Right cardiac atrium (tissue), 5 donors: ENCODE measurements around the gene ZFP3. TPM values are rescaled to one million over a fixed set of nuclear protein-coding genes. Genes with fewer than 3 reads are reported as not detected.
"Not testable (repeated sequence)": the region's sequence is repeated elsewhere in the genome, so short reads cannot be mapped to it uniquely, and the experiment has no call there.

Experiments
- ATAC-seq, 2 donors: fragments of 200-7000 bp; cut with Tn5 transposase; one replicate each; pipeline versions ENCODE4 v1.8.0 to v1.9.1; 2020; ENCODE audit warnings: moderate library complexity in 2 of 2, mild to moderate bottlenecking in 1 of 2
- DNase-seq, 3 donors: peaks; one replicate each; pipeline ENCODE4 v3.0.0-alpha.2; 2020
- H3K27ac ChIP-seq: one replicate; pipeline ENCODE4 v1.5.1; 2013; ENCODE audit warnings: mild to moderate bottlenecking, low read length, control low read depth, moderate library complexity
- H3K27me3 ChIP-seq: one replicate; pipeline ENCODE4 v1.6.1; 2013; ENCODE audit not compliant: control insufficient read depth, insufficient read depth
- H3K4me1 ChIP-seq: one replicate; pipeline ENCODE4 v1.6.1; 2013; ENCODE audit warnings: low read length; ENCODE audit not compliant: control insufficient read depth, insufficient read depth
- H3K4me3 ChIP-seq: one replicate; pipeline ENCODE4 v1.5.1; 2013; ENCODE audit warnings: low read length, control low read depth
- H3K9me3 ChIP-seq: one replicate; pipeline ENCODE4 v1.6.1; 2013; ENCODE audit warnings: low read length; ENCODE audit not compliant: control insufficient read depth
- WGBS: extraction: QIAGEN DNeasy Blood & Tissue Kit; methylation state at CpG from one replicate; pipeline ENCODE4 v1.1.7; 2013; 5-methylcytosine and 5-hydroxymethylcytosine counted together
- intact Hi-C, 4 donors: fragments of 100-400 bp; cut with DNase I; formaldehyde crosslinking; loops; one replicate each; pipeline versions ENCODE4 v1.11.0 to v1.14.0; 2022 to 2023
- long read RNA-seq, 4 donors: library from polyadenylated mRNA; unstranded; transcript quantifications; one replicate each; pipeline ENCODE4 v2.0.0, GENCODE V29; 2020 to 2021
- polyA plus RNA-seq: library from polyadenylated mRNA; stranded (reverse); fragments of 200-250 nt; gene quantifications from one replicate; pipeline ENCODE4 v1.2.3, GENCODE V29; 2013
- total RNA-seq, 4 donors: library from RNA; stranded (reverse); fragmentation: NEBNext Ultra II Directional; extraction: Animal tissue kit (Norgen Biotek cat#: 25700); gene quantifications; one replicate each; pipeline ENCODE4 v1.2.1, GENCODE V29; 2021
- donor health status: healthy with polysubstance abuse.
- donor health status: DM: no; HTN: yes; CAD: no.
- donor health status: DM: no; HTN: no; CAD: no.
- donor health status: DM: no; HTN: yes; CAD: no; lungs with severe emphysema.
- donor health status: DM: yes; HTN: yes; CAD: no.

Gene ZFP3
- total RNA-seq (10 to 100 TPM; 11.7 to 14.2 (median 12.0) TPM), polyA plus RNA-seq (5.4 TPM)
- long read RNA-seq, donor 1, full-length matches to known transcripts, result 12 of 29 reads
- long read RNA-seq, donor 1, partial matches to known transcripts, result 0 of 29 reads
- long read RNA-seq, donor 1, other reads (novel, unspliced or antisense), result 17 of 29 reads
- long read RNA-seq, donor 2, full-length matches to known transcripts, result 4 of 5 reads
- long read RNA-seq, donor 2, partial matches to known transcripts, result 0 of 5 reads
- long read RNA-seq, donor 2, other reads (novel, unspliced or antisense), result 1 of 5 reads
- long read RNA-seq, donor 3, full-length matches to known transcripts, result 32 of 49 reads
- long read RNA-seq, donor 3, partial matches to known transcripts, result 0 of 49 reads
- long read RNA-seq, donor 3, other reads (novel, unspliced or antisense), result 17 of 49 reads
- long read RNA-seq, donor 4, full-length matches to known transcripts, result 13 of 18 reads
- long read RNA-seq, donor 4, partial matches to known transcripts, result 4 of 18 reads
- long read RNA-seq, donor 4, other reads (novel, unspliced or antisense), result 1 of 18 reads

DNA sequence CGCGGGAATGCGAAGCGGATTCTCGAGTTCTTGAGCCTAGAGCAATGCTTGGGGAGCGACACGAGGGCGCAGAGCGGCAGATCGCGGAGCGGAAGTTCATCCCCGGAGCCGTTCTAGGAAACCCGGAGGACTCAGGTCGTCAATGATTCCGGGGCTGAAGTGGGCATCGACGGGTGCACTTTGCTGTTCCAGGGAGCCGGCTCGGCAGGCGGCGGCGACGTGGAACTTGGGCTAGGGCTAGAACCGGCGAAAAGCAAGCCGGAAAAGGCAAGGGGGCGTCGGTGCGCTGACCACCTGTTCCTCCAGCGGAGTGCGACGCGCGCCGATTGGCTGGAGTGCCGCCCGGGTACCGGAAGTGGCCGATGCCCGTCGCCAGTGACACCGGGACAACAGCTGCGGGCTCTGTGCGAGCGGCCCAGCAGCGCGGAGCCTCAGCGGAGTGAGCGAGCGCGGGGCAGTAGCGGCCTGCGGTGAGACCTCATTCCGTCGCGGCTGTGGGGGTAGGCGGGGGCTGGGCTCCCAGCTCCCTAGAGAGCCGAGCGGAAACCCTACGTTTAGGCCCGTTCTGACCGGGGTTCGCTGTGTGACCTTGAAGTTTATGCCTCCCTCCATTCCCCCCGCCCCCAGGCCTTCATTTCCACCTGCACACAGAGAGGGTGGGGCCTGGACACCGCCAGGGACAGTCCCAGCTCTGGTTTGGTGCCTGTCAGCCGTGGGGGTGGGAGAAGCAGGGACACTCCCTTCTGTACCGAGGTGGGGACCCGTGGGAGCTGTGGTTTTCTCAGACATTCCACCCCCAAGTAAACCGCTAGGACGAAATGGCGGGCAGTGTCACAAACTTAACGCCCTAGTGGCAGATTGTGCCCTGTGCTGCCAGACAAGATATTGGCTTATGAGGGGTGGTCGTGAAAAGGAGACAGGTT lies at the start of gene ZFP3:
Gene ZFP3, plus strand, starts transcription at position 362 of the 923 bp plus-strand sequence. CDS start 13,038 bp downstream, outside the sequence.
- intact Hi-C loops, result no loop called here
- WGBS, result under 1% methylated on average over 75 of the region's 75 CpGs
- peak; percentile 97 for ATAC-seq
- H3K9me3 ChIP-seq, result no peaks in the 10 kb centered on the region
- peaks cover 2% of the 10 kb centered on the region for H3K4me1 ChIP-seq
- peak within 1 kb of the TSS; percentile 85 for H3K4me3 ChIP-seq
- peak; percentile 91 to 95 (median 95) for DNase-seq
- peak within 1 kb of the TSS; percentile 91 for H3K27ac ChIP-seq
- H3K27me3 ChIP-seq, result no peaks in the 10 kb centered on the region

DNA sequence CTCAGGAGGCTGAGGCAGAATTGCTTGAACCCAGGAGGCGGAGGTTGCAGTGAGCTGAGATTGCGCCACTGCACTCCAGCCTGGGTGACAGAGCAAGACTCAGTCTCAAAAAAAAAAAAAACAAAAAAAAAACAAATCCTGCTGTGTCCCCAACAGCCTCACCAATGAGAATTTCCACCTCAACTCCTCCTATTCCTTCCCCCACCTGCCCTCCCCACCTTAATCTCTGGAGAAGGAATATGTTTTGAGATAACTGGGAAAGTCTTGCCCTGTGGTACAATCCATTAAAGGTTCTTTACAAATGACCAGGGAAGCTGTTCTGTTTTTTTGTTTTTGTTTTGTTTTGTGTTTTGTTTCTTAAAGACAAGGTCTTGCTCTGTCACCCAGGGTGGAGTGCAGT lies 48.1 kb upstream of the ZFP3 start:
- ATAC-seq, DNase-seq, H3K4me3 ChIP-seq, H3K9me3 ChIP-seq, intact Hi-C loops, H3K27me3 ChIP-seq, H3K4me1 ChIP-seq, H3K27ac ChIP-seq: not testable (repeated sequence)
- 88% methylated on average over 2 of the region's 2 CpGs for WGBS

DNA sequence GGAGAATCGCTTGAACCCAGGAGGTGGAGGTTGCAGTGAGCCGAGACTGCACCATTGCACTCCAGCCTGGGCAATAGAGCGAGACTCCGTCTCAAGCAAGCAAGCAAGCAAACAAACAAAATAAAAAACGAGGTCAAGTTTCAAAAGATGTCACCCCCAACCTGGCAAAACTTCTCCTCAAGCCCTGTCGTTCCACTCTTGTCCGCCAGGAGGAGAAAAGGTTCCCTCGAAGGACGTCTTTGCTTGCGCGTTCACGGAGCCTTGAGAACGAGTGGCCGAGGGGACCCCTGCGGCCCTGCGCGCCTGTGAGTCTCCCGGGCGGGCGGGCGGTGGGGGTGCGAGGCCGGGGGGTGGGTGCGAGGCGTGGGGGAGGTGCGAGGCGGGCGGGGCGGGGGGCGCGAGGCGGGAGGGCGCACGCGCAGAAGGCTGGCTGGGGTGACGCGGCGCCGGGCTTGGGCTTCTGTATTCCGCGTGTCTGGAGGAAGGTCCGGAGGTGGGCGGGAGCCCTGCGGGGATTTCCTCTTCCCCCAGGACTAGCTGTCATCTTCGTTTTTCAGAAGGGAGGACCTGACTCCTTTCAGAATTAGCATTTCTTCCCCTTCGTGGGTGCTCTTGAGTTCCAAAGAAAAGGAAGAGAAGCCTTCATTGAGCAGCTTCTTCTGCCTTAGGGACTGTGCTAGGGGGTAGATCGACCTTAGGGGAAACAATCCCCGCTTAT lies 46.7 kb upstream of the ZFP3 start:
- Histone ChIP-seq H3K4me3 (peak overlapping the region; percentile 77), H3K27ac (no peak overlapping the region), H3K4me1 (no peaks in the 10 kb centered on the region), H3K9me3 (no peaks in the 10 kb centered on the region), H3K27me3 (no peaks in the 10 kb centered on the region)
- intact Hi-C loops, result no loop called here
- ATAC-seq (peak; percentile 69 to 71), DNase-seq (peak; percentile 81 to 92 (median 92))
- 4% methylated on average over 48 of the region's 48 CpGs for WGBS

DNA sequence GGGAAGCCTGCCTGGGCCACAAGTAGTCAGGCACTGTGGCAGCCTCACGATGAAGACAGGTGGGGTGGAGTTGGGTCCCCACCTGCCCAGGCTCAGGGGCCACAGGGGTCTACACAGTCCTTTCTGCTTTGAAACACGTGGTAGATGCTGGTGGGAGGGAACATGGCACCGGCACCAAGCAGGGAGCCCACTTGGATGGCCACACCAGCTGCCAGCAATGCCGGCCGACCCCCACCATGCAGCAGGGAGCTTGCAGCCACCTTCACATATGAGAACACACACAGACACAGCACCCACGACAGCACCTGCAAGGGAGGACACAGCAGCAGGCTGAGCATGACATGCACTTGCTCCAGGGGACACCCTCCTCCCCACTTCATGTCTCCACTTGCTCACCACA lies 45.4 kb upstream of the ZFP3 start:
- whole genome bisulfite sequencing, result 88% methylated on average over 6 of the region's 6 CpGs
- Histone ChIP-seq H3K27ac (no peak overlapping the region), H3K9me3 (no peaks in the 10 kb centered on the region), H3K4me3 (no peak overlapping the region), H3K4me1 (no peaks in the 10 kb centered on the region), H3K27me3 (no peaks in the 10 kb centered on the region)
- intact Hi-C loops, result no loop called here
- ATAC-seq (no peak), DNase-seq (peak in 1 of 3 donors; percentile 49)

DNA sequence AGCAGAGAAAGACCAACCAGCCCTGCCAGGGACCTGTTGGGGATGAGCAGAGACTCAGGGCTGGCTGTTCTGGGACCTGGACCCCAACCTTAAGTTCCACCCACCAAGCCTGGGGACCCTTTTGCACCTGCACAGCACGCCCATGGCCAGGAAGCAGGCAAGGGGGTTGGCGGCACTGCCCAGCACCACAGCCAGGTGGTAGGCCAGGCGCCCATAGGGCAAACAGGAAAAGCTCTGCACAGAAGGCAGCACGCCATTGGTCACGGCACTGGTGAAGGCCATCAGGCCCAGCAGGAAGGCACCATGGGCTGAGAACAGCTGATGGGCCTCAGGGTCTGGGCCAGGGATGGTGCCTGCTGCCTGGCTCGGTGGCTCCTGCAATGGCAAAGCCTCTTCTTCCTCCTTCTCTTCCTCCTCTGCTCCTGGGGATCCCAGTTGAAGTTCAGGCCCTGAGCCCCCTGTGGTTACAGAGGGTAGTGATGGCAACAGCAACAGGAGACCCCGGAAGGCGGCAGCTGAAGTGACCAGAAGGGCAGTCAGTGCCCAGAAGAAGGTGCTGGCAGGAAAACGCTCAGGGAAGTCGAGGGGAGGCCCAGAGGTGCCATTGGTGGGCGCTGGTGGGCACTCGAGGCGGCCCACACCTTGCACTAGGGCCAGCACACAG lies 44.8 kb upstream of the ZFP3 start:
- no peak overlapping the region for H3K27ac ChIP-seq
- DNase-seq, result peak in 1 of 3 donors; percentile 58
- no peaks in the 10 kb centered on the region for H3K4me1 ChIP-seq
- ATAC-seq, result peak in 1 of 2 donors; percentile 3
- intact Hi-C loops, result no loop called here
- WGBS, result 80% methylated on average over 13 of the region's 13 CpGs
- no peak overlapping the region for H3K4me3 ChIP-seq
- H3K27me3 ChIP-seq, result no peaks in the 10 kb centered on the region
- no peaks in the 10 kb centered on the region for H3K9me3 ChIP-seq

DNA sequence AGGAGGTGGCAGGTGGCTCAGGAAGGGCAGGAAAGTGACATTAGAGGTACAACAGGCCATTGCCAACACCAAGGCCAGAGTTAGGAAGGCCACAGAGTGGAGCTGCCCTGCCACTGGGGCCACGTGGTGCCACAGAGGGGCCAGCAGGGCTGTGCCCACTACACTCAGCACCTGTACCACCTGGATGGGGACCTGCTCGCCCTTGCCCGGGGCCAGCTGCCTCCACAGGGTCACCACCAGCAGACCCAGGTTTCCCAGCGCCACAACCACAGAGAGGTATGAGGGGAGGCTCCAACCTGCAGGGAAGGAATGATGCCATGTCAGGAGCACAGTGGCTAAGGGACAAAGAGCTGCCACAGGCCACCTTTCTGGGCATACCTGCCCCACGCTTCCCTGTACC lies 44.2 kb upstream of the ZFP3 start:
- H3K27me3 ChIP-seq, result no peaks in the 10 kb centered on the region
- no peaks in the 10 kb centered on the region for H3K4me1 ChIP-seq
- 89% methylated on average over 5 of the region's 5 CpGs for WGBS
- H3K9me3 ChIP-seq, result no peaks in the 10 kb centered on the region
- H3K27ac ChIP-seq, result no peak overlapping the region
- intact Hi-C loops, result no loop called here
- ATAC-seq (peak in 1 of 2 donors; percentile 11), DNase-seq (peak in 1 of 3 donors; percentile 40)
- no peak overlapping the region for H3K4me3 ChIP-seq

GRCh38 chr17:5034651-5035050 lies 43.6 kb upstream of the ZFP3 start:
- intact Hi-C loops, result no loop called here
- DNase-seq (peak in 1 of 3 donors; percentile 35), ATAC-seq (peak in 1 of 2 donors; percentile 2)
- 84% methylated on average over 14 of the region's 14 CpGs for WGBS
- H3K4me3 ChIP-seq, result no peak overlapping the region
- H3K27me3 ChIP-seq, result no peaks in the 10 kb centered on the region
- H3K27ac ChIP-seq, result no peak overlapping the region
- no peaks in the 10 kb centered on the region for H3K4me1 ChIP-seq
- no peaks in the 10 kb centered on the region for H3K9me3 ChIP-seq

- no peak within 1 kb of the TSS for H3K27ac ChIP-seq
- WGBS, result 10% methylated on average over 24 of the region's 24 CpGs
- no peaks in the 10 kb centered on the region for H3K9me3 ChIP-seq
- DNase-seq (peak in 1 of 3 donors; percentile 55), ATAC-seq (peak in 1 of 2 donors; percentile 14)
- no peaks in the 10 kb centered on the region for H3K4me1 ChIP-seq
- intact Hi-C loops, result no loop called here
- H3K27me3 ChIP-seq, result no peaks in the 10 kb centered on the region
- no peak within 1 kb of the TSS for H3K4me3 ChIP-seq
Measured at GRCh38 chr17:5035315-5035714, 43.0 kb upstream of the ZFP3 start, which contains the start of gene SLC52A1. Gene SLC52A1, minus strand, starts transcription at chr17:5035426. Its CDS starts 820 bp downstream, at chr17:5034606.

GRCh38 chr17:5042157-5043022 lies 35.9 kb upstream of the ZFP3 start:
- Histone ChIP-seq H3K9me3 (no peaks in the 10 kb centered on the region), H3K4me1 (no peaks in the 10 kb centered on the region), H3K27ac (no peak overlapping the region), H3K27me3 (no peaks in the 10 kb centered on the region), H3K4me3 (no peak overlapping the region)
- DNase-seq (no peak), ATAC-seq (no peak)
- intact Hi-C loops, result no loop called here
- 85% methylated on average over 15 of the region's 15 CpGs for WGBS
